K562 (cell line): ENCODE results near the gene SIRT3. TPM values are rescaled to one million over a fixed set of nuclear protein-coding genes. Genes with fewer than 3 reads are reported as not detected.

ENCODE experiments used
- ATAC-seq: fragments of 200-7000 bp; cut with Tn5 transposase; 3 replicates; pipeline ENCODE4 v1.9.1; 2020; ENCODE audit warnings: moderate library complexity
- BruUV-seq: library from RNA; stranded (reverse); fragments of 400-500 nt; replicated peaks from 2 replicates; lab custom pipeline; 2021; lab: Mats Ljungman, UMichigan
- CTCF ChIA-PET: fragments of 300-600 bp; formaldehyde crosslinking; extraction: SDS; loops from one replicate; lab custom pipeline; 2021; ENCODE audit warnings: low intra/inter-chr PET ratio; lab: Yijun Ruan, JAX
- POLR2A ChIA-PET: fragments of 300-600, 350-650 bp; sonication (Branson Sonifier 250); formaldehyde crosslinking; extraction: SDS; loops from one replicate; lab custom pipeline; 2021; ENCODE audit warnings: antibody characterized with exemption, inconsistent platforms; lab: Yijun Ruan, JAX
- DNase-seq, 4 experiments: peaks; one replicate each; pipeline versions ENCODE4 v3.0.0 to v3.0.0-alpha.2; 2011 to 2018; ENCODE audit warnings: low spot score in 3 of 4, mixed read lengths in 3 of 4; ENCODE audit errors: extremely low read depth in 1 of 4
- FAIRE-seq: peaks from 2 replicates; lab custom pipeline; 2011; peaks lifted over from hg19 to GRCh38; lab: Jason Lieb, UNC
- H2AFZ ChIP-seq: 2 replicates; pipeline ENCODE4 v1.6.0; 2011; ENCODE audit warnings: low read depth, low read length, control low read depth, inconsistent platforms
- H3K27ac ChIP-seq: fragments of 200-600 bp; 3 replicates; pipeline ENCODE4 v1.8.0; 2011; ENCODE audit warnings: low read depth, mild to moderate bottlenecking, control low read depth, inconsistent platforms, low read length, moderate library complexity, mixed read lengths; ENCODE audit errors: extremely low read depth
- H3K27me3 ChIP-seq, 2 experiments: fragments of 300-600 bp in 1 of 2; 2 replicates in 1 of 2; 3 replicates in 1 of 2; pipeline versions ENCODE4 v1.6.0 to v1.8.0; 2011; ENCODE audit warnings: inconsistent platforms in 2 of 2, low read length in 2 of 2, mild to moderate bottlenecking in 1 of 2, mixed read lengths in 1 of 2, moderate library complexity in 1 of 2; ENCODE audit not compliant: control insufficient read depth in 2 of 2, insufficient read depth in 2 of 2
- H3K36me3 ChIP-seq: fragments of 300-600 bp; 3 replicates; pipeline ENCODE4 v1.8.0; 2011; ENCODE audit warnings: mild to moderate bottlenecking, low read length, inconsistent platforms; ENCODE audit not compliant: control insufficient read depth, insufficient read depth
- H3K4me1 ChIP-seq, 2 experiments: fragments of 200-600 bp in 1 of 2; replicated peaks in 1 of 2; 2 replicates in 1 of 2; 3 replicates in 1 of 2; pipeline versions ENCODE4 v1.5.1 to v1.8.0; 2011; ENCODE audit warnings: inconsistent platforms in 2 of 2, low read length in 2 of 2, mild to moderate bottlenecking in 1 of 2, mixed read lengths in 1 of 2, moderate library complexity in 1 of 2; ENCODE audit not compliant: control insufficient read depth in 2 of 2, insufficient read depth in 2 of 2
- H3K4me2 ChIP-seq: 2 replicates; pipeline ENCODE4 v1.6.1; 2011; ENCODE audit warnings: low read length, control low read depth, inconsistent platforms, mixed read lengths; ENCODE audit not compliant: insufficient read depth
- H3K4me3 ChIP-seq: fragments of 200-600 bp; sonication (generic), shearing (Covaris generic); 2 replicates; pipeline ENCODE4 v1.5.1; 2016; ENCODE audit warnings: control low read depth, inconsistent platforms
- H3K79me2 ChIP-seq: fragments of 200-600 bp; 3 replicates; pipeline ENCODE4 v1.8.0; 2011; ENCODE audit warnings: low read length, inconsistent platforms; ENCODE audit not compliant: control insufficient read depth, insufficient read depth
- H3K9ac ChIP-seq, 2 experiments: 2 replicates each; pipeline versions ENCODE4 v1.6.0 to v1.6.1; 2011; ENCODE audit warnings: low read depth in 2 of 2, low read length in 2 of 2, control low read depth in 1 of 2, inconsistent platforms in 1 of 2, mild to moderate bottlenecking in 1 of 2, mixed read lengths in 1 of 2; ENCODE audit not compliant: insufficient read depth in 1 of 2
- H3K9me1 ChIP-seq: one replicate; pipeline ENCODE4 v1.6.0; 2011; ENCODE audit warnings: inconsistent platforms, mild to moderate bottlenecking, low read length, moderate library complexity; ENCODE audit not compliant: control insufficient read depth, insufficient read depth
- H3K9me3 ChIP-seq: replicated peaks from 2 replicates; pipeline ENCODE4 v1.5.1; 2011; ENCODE audit warnings: low read depth, low read length, inconsistent platforms; ENCODE audit not compliant: control insufficient read depth, insufficient read depth
- H4K20me1 ChIP-seq: replicated peaks from 2 replicates; pipeline ENCODE4 v1.6.1; 2011; ENCODE audit warnings: low read length, inconsistent platforms, mixed read lengths; ENCODE audit not compliant: control insufficient read depth, insufficient read depth
- ZNF609 ChIP-seq: sonication (generic); formaldehyde crosslinking; IDR thresholded peaks from 2 replicates; pipeline ENCODE4 v1.8.1; 2023; ENCODE audit warnings: missing genetic modification reagents, mild to moderate bottlenecking, borderline replicate concordance
- WGBS: fragments of 100-300 bp; shearing (Covaris generic); methylation state at CpG from one replicate; pipeline ENCODE4 v1.1.6; 2016; ENCODE audit warnings: low coverage, mixed read lengths; ENCODE audit not compliant: insufficient coverage; ENCODE audit errors: missing lambda C conversion rate; 5-methylcytosine and 5-hydroxymethylcytosine counted together
- in situ Hi-C: fragments of 300-500 bp; cut with MboI; formaldehyde crosslinking; loops from 4 replicates; pipeline ENCODE4 v1.15.0; 2018; ENCODE audit warnings: inconsistent platforms, mixed read lengths
- intact Hi-C: fragments of 100-400 bp; cut with micrococcal nuclease; formaldehyde crosslinking; loops from 2 replicates; pipeline ENCODE4 v1.14.2; 2022
- polyA plus RNA-seq, 8 experiments: library from polyadenylated mRNA; depleted of rRNA in 4 of 8; stranded (reverse) in 5 of 8; unstranded in 3 of 8; fragments of >200 nt; fragmentation: Nextera tagmentation in 2 of 8; fragmentation: Illumina TruSeq in 1 of 8; extraction: Ambion mirVana in 2 of 8; extraction: Trizol in 1 of 8; gene quantifications; 2 replicates each; pipeline versions ENCODE4 v1.2.1 to v1.2.3, GENCODE V29; 2011 to 2014; ENCODE audit warnings: inconsistent platforms in 1 of 8, missing spikeins in 1 of 8
- total RNA-seq, 7 experiments: library from RNA; depleted of rRNA in 6 of 7; stranded (reverse); fragments of >200 nt in 6 of 7; fragmentation: Illumina TruSeq in 2 of 7; extraction: Trizol in 2 of 7; gene quantifications; 2 replicates each; pipeline versions ENCODE4 v1.2.1 to v1.2.3, GENCODE V29; 2011 to 2021; ENCODE audit warnings: low replicate concordance in 1 of 7
- TF ChIP-seq, protein P1 (sequence below): sonication (generic); formaldehyde crosslinking; IDR thresholded peaks from 2 replicates; pipeline ENCODE4 v1.8.1; 2023; ENCODE audit warnings: mild to moderate bottlenecking, missing genetic modification reagents

The SIRT3 gene
- total and polyA plus RNA-seq, 9 of the 15 experiments (the other 6 are each of a cell fraction or from before 2014, with no cell fraction given) = 1.9 to 27.5 (median 14.5) TPM

GRCh38 chr11:279040-279965 is 43.2 kb upstream of the SIRT3 start:
- FAIRE-seq (no peak), ATAC-seq (no peak), DNase-seq (no peak)
- no peaks in the 10 kb centered on the region for H3K27me3 ChIP-seq
- no peaks in the 10 kb centered on the region for H3K9me1 ChIP-seq
- no TSS peak for BruUV-seq
- POLR2A ChIA-PET = interaction anchor here (1.1 kb wide), 1 partner anchor 9 kb away, joined by 3 read pairs; the partner anchor contains the start of gene PGGHG
- intact Hi-C loops (no loop called here), in situ Hi-C loops (no loop called here)
- no peak overlapping the region for H3K27ac ChIP-seq
- no peaks in the 10 kb centered on the region for H3K36me3 ChIP-seq
- no peaks in the 10 kb centered on the region for H4K20me1 ChIP-seq
- H3K4me1 ChIP-seq = peaks cover 15 to 41% of the 10 kb centered on the region in 2 experiments
- TF ChIP-seq ZNF609 (CRISPR knock-in tag) = no peak
- TF ChIP-seq, protein P1, sequence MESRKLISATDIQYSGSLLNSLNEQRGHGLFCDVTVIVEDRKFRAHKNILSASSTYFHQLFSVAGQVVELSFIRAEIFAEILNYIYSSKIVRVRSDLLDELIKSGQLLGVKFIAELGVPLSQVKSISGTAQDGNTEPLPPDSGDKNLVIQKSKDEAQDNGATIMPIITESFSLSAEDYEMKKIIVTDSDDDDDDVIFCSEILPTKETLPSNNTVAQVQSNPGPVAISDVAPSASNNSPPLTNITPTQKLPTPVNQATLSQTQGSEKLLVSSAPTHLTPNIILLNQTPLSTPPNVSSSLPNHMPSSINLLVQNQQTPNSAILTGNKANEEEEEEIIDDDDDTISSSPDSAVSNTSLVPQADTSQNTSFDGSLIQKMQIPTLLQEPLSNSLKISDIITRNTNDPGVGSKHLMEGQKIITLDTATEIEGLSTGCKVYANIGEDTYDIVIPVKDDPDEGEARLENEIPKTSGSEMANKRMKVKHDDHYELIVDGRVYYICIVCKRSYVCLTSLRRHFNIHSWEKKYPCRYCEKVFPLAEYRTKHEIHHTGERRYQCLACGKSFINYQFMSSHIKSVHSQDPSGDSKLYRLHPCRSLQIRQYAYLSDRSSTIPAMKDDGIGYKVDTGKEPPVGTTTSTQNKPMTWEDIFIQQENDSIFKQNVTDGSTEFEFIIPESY = peak; percentile 96
- H3K9me3 ChIP-seq = peaks cover 12% of the 10 kb centered on the region
- H3K4me2 ChIP-seq = no peak overlapping the region
- H3K9ac ChIP-seq = no peak overlapping the region
- H3K79me2 ChIP-seq = no peaks in the 10 kb centered on the region
- no peak overlapping the region for H2AFZ ChIP-seq
- WGBS = 88% methylated on average over 25 of the region's 97 CpGs
- no peak overlapping the region for H3K4me3 ChIP-seq
- CTCF ChIA-PET = no interaction called here
